Measurements from ENCODE around the gene UFC1.

Gene UFC1

DNA sequence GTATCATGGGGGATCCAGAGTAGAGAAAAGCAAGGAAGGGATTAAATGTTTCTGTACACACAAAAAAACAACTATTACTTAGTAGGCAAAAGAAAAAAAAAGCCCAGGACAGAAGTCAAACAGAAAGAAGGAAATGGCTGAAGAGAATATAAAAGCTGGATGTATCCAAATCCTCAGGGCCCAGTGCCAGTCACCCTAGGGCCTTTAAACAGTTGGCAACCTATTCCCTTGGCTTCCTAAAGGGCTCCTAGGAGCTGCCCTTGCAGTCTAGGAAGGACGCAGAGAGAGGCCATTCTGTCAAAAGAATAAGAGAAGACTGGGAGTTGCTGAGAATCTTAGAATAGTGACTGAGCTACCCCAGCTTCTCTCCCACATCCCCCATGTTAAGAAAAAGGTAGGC lies 18.6 kb downstream of the UFC1 start:
- no peak for DNase-seq

DNA sequence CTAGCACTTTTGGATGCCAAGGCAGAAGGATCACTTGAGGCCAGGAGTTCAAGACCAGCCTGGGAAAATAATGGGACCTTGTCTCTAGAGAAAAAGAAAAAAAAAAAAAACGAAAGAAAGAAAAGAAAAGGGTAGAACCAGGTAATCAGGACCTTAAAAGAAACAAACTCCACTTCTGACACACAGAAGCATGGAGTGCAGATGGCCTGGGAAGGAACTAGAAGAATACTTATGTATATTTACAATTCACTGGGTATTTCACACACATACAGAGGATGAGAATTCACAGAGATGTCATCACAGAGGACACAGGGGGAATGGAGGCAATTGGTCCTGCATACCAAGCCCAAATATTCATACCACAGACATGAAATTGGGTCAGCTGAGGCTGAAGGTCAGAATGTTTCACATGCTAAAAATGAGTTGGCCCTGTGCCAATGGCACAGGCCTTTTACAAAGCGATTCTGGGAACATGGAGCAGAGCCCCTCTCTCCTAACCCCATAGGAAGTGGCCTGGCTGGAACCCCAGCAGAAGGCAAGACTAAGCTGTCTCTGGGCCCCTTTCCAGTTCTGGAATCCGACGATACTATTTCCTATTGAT lies 19.1 kb downstream of the UFC1 start:
- no peak for DNase-seq

DNA sequence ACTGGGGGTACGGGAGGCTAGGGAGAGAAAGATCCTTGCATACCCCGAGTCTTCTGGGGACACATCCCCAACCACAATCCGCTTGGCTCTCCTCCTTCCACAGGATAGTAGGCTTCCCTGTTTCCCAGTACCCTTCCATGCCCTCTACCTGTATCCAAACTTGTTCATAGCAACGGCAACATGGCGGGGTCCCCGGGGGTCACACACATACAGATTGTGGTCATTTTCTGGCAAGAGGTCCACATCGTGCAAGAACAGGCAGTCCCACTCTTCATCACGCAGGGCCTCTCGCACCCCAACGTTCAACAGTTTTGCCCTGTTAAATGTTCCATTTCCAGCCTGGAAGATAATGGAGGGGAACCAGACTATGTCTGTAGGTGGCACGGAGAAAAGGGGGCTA lies 19.9 kb downstream of the UFC1 start:
- DNase-seq = no peak

DNA sequence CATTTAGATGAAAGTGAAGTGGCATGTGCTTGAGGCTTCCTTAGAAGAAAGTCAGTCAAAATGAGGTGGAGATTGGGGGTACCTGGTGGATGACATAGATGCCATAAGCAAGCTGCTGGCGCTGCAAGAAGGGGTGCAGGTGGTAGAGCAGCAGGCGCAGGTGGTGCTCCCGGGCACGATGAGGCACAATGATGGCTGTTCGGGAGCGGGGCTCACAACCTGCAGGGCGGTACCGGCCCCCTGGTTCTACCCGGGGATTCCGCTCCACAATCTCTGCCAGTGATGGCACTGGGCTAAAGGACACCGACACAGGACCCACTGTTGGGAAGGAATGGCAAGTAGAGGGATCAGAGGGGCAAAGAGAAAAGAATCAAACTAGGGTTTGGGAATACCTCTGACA lies 21.1 kb downstream of the UFC1 start:
- DNase-seq = no peak

DNA sequence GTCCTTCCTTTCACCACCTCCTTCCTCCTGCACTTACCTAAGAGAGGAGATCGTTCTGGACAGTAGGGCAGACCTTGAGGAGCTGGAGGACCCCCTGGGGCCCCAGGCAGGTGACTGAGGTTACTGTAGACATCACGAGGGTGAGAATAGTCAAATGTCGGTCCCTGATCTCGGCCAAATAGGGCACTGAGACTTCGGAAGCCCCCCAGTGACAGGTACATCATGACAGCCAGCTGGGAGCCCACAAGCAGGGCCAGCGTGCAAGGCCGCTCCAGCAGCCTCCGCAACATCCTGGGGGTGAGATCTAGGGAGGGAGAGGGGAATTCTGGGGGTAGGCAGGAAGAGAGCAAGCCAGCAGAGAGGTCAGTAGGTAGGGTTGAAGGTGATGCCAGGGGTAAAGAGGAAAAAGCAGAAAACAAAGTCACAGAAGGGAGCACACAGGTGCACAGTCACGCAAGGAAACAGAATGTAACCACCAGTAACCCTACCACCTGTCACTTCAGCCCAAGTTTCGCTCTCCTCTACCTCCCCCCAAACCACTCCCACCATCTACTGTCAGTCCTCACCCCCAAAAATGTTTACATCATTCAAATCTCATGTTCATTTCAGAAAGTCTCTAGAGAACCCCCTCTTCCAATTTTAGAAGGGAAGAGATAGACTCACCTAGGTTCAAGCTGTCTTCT lies 22.1 kb downstream of the UFC1 start:
- DNase-seq = no peak

DNA sequence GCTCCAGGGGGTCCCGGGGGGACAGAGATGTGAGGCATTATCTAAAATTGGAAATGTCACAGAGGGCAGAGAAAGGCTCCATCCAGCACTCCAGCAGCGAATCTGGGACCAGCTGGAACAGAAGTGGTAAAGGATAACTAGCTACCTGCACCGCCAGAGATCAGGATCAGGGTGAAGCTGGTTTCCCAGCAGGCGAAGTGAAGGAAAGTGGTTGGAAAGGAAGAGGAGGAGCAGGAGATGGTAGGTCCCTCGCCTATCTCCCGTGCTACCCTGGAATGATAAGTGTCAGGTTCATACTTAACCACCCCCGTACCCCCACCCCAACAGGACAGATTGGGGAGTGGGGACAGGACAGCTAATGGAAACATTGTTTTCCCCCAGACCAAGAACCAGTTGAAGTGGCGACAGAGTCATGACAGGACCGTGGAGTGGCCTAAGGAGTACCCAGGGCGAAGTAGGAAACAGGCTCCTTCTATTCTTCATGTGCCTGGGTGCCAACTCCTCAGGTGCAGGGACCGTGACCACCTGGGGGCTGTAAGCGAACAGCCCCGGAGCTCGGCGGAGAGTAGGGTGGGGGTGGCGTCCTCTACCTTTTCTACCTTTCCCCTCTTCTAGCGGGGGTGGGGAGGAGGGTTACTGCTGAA lies 22.8 kb downstream of the UFC1 start:
- DNase-seq = no peak

DNA sequence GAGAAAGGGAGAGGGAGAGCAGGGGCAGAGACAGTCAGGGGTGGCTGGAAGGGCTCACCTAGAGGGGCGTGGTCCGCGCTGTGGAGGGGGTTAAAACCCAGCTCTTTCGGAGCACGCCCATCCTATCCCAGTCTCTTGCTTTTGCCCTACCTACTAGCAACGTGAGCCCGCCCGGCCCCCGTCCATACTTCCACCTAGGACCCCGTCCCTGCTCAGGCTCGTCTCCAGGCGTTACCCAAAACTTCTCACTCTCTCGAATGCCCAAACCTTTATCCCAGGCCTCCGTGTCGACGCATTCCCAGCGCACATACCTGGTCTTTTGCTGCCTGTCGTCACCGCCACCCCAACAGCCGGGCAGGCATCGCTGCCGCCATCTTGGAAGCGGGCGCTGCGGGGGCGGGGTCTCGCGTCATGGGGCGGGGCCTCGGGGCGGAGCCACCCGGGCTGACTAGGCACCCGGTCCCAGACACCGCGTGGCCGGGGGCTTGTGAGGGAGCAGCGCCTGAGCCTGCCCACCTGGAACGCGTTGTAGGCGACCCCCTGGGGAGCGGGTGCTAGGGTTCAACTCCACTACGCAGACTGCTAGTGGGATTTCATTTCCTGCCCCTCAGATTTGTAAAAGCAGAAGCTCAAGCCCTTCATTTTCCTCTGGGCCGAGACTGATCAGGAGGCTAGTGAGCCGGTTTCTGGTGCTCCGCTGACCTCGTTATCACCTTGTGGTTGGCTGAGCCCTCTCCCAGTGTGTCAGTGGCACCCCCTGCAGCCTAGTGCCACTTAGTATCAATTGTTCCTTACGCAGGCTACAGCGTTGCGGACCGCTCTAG lies 23.5 kb downstream of the UFC1 start, which contains the start of gene B4GALT3:
Gene B4GALT3 (minus strand): TSS at position 396 of the 824 bp plus-strand sequence. CDS start 1,447 bp downstream, outside the sequence.
- peak; percentile 44 for DNase-seq

DNA sequence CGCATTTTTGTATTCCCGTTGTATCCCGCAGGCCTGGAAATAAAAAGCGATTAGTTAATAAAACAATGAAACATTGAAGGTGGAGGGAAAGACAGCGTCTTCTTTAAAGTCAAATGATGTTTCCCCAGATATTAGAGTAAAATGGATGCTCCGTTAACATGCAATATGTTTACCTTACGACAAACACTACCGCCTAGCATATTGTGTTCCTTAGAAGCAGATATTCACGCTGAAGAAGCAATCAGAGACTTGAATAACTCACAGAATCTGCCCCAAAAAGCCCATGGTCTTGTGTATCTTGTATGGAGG lies 24.1 kb downstream of the UFC1 start:
- no peak for DNase-seq

DNA sequence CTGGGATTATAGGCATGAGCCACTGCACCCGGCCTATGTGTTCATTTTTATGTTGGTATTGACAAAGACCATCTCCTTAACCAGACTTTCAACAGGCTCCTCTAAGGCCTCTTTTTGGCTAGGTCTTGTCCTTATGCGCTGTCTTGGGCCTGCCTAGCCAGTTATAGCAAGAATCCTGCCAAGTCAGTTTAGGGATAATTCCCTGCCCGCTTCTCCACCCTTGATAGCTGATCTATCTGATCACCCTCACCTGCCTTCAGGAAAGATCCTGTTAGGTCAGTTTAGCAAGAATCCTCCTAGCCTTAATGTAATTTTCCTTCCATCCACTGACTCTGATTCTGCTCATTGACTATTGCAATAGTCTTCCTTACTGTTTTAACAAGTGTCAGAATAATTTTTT lies 25.9 kb downstream of the UFC1 start:
- no peak for DNase-seq

DNA sequence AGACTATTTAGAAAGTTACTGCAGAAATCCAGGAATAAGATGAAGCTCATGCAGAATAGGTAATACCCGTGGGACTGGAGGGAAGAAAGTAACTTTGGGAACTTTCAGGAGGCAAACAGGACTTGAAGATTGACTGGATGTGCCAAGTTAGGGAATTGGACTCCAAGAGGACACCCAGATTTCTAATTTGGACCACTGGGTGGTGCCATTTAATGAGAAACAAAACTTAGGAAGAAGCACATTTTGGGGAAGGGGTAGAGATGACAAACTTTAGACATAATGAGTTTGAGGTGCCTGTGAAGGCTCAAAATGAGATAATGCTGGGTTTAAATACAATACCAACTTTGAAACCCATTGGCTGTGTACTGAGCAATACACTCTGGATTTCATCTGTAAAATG lies 26.9 kb downstream of the UFC1 start:
- DNase-seq = no peak

DNA sequence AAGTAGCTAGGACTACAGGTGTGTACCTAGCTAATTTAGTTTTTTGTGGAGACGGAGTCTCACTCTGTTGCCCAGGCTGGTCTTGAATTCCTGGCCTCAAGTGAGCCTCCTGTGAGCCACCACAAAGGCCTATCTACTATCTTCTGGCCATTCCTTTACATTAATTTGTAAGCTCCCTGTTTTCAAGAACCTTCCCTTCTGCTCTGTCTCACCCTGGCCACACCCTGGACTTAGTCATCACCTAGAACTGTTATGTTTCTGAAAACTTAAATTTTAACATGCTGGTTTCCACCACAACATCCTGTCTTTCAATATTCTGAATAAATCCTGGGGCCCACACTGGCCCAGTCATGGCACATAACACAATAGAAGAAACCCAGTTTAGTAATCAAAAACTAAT lies 28.4 kb downstream of the UFC1 start:
- DNase-seq = no peak

DNA sequence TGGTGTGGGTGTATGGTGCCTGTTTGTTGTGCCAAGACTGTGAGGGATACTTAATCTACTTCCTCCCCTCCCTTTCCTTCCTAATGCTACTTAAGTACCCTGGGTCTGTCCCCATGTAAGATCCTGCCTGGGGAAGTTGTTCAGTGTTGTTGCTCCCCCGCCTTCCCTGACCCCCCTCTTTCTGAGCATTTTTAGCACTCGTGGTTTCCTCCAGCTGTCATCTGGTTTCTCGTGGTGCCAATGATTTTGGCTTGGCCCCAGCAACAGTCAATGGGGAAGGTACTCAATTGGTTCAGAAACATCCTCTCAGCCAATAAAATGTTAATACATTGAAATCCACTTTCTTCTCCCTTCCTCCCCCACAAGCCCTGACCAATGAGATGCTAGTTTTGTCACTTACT lies 31.5 kb downstream of the UFC1 start:
- DNase-seq = peak; percentile 45

DNA sequence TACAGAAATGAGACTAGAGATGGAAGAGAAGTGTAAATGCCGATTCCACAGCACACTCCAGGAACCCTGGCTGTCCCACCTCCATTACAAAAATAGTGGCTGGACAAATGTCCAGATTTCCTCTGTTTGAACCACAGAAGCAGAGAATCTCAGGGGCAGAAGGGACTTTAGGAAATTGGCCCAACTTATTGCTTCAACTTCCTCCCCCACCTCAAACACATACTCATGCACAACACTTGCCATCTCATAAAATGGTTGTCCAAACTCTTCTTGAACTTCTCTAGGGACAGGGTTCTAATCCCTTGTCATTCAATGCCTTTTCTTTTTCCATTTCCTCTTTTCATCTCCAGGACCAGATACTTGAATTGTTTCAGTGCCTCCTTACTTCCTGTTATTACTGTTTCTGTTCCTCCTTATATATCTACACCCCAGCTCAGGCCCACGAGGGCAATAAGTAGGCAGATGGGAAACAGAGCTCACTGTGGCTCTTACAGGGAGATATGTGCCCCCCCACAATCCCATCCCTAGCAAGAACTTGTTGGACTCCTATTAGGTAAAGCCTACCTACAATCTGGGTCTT lies 32.0 kb downstream of the UFC1 start:
- no peak for DNase-seq

DNA sequence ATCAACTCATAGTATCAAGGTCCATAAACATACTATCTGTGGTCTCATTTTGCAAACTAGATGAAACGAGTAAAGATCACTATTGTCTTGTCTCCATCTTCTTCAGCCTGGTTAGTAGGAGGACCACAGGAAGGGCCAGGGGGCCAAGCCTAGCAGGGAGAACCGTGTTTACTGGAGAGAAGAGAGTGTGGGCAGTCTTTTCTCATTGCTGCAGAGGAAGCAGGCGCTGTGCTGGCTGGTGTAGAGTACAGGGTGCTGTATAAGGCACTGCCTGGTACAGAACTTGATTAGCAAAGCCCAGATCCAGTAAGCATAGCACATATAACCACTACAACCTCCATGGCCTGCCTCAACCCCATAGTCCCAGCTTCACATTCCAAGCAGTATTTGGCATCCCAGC lies 33.5 kb downstream of the UFC1 start:
- DNase-seq = no peak

DNA sequence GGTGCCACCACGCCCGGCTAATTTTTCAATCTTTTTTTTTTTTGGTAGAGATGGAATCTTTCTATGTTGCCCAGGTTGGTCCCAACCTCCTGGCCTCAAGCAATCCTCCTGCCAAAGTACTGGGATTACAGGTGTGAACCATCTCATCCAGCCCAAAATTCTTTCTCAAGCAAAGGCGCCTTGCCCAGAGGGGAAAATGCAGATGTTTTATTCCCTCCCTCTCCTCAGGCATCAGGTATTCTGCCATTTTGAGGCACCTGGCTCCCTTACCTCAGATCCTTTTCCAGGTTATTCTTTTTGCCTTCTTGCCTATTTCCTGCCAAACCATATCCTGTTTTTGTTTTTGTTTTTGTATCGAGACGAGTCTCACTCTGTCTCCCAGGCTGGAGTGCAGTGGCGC lies 34.6 kb downstream of the UFC1 start:
- DNase-seq = no peak

DNA sequence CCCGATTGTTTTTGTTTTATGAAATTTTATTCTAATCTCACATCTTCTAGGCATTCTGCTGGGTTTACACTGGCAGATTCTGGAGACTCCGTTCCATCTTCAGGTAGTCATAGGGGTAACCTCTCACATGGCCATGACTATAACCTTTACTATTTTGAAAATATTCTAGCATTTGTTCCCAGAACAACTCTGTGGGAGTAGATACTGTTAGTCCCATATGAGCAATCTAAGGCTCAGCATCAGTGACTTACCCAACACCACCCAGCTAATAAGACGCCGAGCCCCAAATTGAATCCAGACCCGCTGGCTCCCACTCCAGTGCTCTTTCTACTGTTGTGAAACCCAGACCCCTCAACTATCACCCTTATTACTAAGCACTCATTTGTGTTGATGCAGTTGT lies 35.3 kb downstream of the UFC1 start:
- DNase-seq = no peak

DNA sequence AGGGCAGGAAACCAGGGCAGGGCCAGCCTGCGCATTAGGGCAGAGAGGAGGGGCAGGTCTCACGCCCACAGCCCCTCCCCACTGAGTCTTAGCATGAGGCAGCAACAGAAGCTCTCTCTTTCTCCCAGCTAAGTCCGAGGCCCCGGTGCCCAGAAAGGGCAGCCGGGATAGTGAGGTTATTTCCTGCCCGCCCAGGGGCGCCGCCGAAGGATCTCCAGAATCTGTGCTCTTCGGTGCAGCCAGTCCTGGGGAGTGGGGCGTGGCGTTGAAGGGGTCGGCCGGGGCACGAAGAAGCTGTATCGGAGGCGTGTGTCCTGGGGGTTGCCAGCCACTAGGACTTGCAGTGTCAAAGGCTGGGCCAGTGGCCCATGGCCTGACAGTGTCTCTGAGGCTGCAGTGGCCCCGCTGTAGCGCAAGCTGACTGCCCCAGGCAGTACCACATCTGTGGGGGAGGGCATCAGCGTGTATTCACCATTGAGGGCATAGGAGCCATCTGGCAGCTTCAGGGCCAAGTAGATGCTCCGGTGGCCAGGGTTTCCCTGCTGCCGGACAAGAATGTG lies 37.3 kb downstream of the UFC1 start:
- no peak for DNase-seq

DNA sequence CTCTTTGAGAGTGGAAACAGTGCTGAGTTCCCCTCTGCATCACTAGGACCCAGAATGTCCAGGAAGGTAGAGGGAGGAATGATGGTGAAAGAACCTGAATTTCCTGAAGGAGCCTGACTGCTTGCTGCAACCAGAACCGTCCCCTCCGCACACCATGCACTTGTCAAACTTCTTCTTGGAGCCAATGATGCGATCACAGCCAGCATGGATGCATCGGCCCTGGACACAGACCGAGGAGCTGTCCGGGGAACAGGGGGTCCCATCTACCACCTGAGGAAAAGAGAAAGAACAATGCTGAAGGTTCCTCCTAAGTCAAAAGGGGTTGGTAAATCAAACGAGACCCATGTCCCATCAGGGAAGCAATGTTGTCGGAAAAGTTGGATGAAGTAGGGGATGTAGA lies 38.2 kb downstream of the UFC1 start:
- no peak for DNase-seq

DNA sequence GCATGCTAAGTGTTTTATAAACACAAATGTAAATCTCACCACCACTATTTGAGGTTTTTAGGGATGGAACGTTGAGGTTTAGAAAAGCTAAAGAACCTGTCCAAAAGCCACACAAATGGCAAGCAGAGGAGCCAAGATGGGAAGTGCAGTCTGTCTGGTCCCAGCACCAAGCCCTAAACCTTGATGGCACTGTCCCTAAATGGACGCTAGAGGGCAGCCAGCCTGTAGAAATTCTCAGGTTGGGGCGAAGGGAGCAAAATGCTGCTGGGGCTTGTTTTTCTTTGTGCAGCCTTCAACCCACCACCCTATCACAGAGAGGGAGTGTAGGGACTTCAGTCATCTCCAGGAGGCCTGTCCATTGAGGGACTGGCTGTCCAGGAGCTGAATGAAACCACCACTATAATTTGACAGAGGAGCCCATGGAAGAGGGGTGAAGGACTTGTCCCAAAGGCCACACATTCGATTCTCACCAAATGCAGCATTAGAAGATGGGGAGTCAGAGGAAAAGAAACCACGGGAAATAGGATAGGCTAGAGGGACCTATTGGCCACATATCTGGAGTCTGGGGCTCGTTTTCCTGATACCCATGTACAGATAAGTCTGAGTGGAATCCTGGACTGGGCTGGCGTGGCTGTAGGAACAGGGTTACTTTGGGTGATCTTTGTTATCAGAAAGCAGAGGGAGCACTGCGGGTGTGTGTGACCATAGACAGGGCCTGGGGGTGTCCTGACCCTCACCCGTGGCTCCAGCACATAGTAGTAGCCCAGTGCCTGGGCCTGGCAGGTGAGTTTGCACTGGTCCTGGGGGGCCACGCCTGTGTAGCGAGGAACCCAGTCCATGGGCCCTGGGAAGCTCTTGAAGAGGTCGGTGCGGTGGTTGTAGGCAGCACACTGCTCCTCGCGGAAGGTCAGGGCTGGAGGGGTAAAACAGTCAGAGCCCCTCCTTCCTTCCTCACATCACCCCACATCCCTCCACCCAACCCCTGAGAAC lies 39.0 kb downstream of the UFC1 start:
- peak; percentile 50 for DNase-seq

DNA sequence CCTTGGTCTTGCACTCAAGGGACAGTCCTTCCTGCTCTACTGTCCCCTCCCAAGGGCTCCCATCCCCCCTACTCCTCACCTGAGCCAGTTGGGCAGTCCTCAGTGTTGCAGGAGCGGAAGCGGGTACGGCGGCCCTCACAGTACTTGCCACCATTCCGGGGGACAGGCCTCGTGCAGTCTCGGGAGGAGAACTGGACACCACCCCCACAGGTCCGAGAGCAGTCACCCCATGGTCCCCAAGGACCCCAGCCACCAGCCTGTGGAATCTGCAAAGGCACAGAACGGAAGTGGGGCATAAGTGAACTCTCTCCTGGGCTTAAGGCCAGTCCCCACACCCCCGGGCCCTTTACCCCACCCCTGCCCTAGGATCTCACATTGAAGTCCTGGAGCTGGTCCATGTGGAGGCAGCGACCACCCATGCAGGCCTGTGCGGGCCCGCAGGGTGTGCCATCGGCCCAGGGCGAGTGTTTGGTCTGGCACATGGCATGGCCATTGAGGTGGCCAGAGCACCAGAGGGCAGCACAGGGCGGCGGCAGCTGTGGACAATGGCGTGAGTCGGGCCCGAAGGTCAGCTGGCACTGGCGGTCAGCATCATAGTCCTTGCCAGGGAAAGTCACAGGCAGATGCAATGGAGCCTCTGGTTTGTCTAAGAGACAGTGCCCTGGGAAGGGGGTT lies 39.9 kb downstream of the UFC1 start:
- no peak for DNase-seq

DNA sequence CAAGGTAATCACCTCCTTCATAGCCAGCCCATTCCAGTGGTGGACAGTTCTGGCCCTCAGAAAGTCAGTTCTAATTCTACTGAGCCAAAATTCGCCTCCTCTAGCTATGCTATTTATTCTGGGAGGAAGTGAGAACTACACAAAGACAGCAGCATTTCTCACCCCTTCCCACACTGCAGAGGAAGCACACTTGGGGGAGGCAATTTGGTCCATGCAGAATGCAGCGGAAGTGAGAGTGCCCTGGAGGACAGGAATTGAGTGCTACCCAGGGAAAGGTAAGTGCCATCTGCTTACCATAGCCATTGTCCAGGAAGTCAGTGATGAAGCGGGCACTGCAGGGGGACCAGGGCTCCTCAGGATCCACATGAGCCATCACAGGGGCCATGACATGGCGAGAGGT lies 41.4 kb downstream of the UFC1 start:
- no peak for DNase-seq
